Keratinocyte (primary cell): ENCODE measurements around the gene UCKL1.
"Not testable (repeated sequence)": the region's sequence is repeated elsewhere in the genome, so short reads cannot be mapped to it uniquely, and the experiment has no call there.

Experiments used
- CTCF ChIP-seq, 3 experiments: IDR thresholded peaks in 1 of 3; conservative IDR thresholded peaks in 1 of 3; optimal IDR thresholded peaks in 1 of 3; 2 replicates in 2 of 3; 3 replicates in 1 of 3; pipeline versions ENCODE3 to v1.5.1; 2011; ENCODE audit warnings: low read length in 3 of 3, mild to moderate bottlenecking in 3 of 3, moderate library complexity in 2 of 3, control low read depth in 1 of 3, inconsistent platforms in 1 of 3; ENCODE audit not compliant: insufficient read depth in 2 of 3; ENCODE audit errors: extremely low read depth in 1 of 3
- EZH2 ChIP-seq: IDR thresholded peaks from one replicate; pipeline ENCODE4 v1.6.1; 2012; ENCODE audit warnings: inconsistent platforms, mild to moderate bottlenecking, low read length, moderate library complexity

- not testable (repeated sequence) for TF ChIP-seq EZH2; CTCF (optimal IDR thresholded peaks at IDR 0.05 in 1 of 3, IDR thresholded peaks at IDR 0.05 in 1 of 3, conservative IDR thresholded peaks at IDR 0.05 in 1 of 3; ENCODE audit: extremely low read depth in 1 of 3, insufficient read depth in 2 of 3, low read length in 3 of 3)
These were observed 20.3 kb upstream of the UCKL1 start for GRCh38 chr20:63976511-63976910.
